Fibroblast of skin of left quadriceps (primary cell): ENCODE data around the gene CSNK2A3.

Source experiments
- DNase-seq, 2 experiments: peaks; one replicate each; pipeline ENCODE4 v3.0.0-alpha.2; 2013; ENCODE audit warnings: low read depth in 2 of 2

CSNK2A3 gene

DNA sequence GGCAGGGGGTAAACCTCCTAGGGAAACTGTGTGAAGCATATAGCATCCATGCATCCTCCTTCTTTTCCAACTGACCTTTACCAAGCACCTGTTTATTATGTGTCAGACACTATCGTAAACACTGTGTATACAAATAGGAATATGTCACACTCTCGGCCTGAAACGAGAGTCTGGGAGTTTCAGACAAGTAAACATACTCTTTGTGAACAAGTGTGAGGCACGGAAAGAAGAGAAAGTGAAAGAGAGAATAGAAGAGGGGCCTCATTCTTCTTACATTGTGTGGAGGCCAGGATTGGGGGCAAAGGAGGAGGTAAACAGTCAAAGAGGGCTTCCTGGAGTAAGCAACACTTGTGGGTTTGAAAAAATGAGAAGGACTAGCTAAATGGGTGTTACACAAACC, 16.4 kb downstream of the CSNK2A3 start:
- DNase-seq, result no peak

DNA sequence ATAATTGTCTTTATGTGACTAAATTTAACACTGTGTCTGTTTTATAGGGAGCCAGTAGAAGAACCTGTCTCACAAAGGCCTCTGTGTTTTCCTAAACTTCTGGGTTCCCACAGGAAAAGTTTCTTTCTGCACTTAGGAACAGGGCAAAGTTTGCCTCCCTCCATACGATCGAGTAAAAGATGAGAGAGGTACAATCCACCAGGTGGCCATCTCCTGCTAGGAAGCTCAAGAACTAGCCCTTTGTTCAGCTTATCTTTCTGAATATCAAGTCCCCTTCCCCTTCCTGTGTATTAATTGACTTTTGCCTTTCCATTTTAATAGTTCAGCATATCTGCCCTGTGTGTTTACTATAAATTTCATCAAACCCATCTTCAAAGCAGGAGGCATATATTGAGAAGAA, 18.0 kb downstream of the CSNK2A3 start:
- DNase-seq, result no peak

DNA sequence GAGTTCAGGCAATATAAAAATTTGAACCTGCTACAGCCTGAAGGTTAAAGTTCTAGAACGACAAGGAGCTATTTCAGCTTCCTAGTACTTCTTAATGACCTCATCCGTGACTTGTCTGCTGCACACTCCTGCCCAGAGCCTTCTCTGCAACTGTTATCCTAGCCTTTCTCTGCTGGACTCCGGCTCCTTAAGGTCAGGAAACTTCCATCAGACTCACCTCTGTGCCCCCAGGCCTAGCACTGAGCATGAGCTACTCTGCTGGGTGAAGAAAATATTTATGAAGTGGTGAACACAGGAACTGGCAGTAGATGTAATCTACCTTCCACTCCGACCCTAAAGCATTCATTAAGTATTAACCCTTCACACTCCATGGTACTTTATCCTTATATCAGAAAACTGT, 18.4 kb downstream of the CSNK2A3 start:
- DNase-seq, result no peak

DNA sequence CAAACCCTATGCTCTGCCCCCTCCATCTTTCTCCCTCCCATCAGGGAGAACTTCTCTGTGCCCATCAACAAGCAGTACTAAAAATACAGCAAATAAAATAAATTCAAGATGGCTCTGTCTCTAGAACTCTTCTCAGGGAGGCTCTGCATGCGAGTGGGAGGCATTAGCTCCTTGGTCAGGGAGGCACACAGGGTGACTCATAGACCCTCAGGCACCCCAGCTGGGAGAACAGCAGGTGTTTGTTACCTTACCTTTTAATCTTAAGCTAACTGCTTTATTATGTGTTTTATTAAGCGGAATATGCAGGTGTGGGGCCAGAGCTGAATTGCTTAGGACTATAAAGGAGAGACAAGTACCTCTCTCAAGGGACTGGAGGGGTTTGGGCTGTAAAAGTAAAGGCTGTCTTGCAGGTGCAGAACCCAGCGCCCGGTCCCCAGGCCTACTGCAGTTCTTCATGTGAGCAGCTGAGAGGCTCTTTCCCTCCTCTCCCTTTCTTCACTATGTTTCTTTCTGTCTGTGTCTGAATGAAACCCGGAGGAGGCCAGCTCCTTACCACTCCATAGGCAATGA, 20.8 kb downstream of the CSNK2A3 start:
- DNase-seq, result no peak

DNA sequence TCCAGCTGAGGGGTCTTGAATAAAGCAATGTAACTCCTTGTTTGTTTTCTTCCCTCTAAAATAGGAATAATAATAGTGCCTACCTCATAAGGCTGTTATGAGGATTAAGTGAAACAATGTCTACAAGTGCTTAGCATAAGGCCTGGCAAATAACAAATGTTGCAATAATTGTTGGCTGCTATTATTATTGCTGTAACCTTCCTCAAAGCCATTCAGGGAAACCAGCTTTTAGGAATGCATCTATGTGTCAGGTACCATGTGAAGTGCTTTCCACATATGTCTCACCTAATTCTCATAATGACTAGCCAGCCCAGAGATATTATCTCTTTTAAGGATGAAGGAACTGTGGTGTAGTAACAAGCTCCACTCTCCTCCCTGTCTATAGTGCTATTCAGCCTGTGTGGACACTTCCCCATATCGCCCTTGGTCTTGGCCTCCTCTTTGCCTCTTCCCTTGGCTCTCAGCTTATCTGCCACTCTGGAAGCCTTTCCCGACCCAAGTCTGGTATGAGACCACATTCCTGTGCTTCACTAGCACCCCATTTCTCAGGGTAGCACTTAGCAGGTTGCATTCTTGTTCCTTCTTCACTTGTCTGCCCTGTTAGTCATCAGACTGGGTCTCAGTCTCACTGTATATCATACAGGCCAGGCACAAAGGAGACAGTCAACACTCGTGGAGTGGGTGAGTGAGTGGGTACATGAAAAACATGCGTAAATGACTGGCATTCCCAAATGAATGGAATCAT, 23.8 kb downstream of the CSNK2A3 start:
- no peak for DNase-seq

DNA sequence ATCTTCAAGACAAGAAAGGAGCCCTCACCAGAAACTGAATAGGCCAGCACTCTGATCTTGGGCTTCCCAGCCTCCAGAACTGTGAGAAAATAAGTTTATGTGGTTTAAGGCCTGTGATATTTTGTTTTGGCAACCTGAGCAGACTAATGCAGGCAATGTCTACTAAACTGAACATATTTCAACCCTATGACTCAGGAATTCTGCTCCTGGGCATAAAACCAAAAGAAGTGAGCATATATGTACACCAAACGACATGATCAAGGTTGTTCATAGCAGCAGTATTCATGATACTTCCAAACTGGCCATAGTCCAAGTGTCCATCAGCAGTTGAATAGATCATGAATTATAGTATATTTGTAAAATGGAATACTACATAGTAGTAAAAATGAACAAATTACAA, 29.0 kb downstream of the CSNK2A3 start:
- DNase-seq, result no peak

DNA sequence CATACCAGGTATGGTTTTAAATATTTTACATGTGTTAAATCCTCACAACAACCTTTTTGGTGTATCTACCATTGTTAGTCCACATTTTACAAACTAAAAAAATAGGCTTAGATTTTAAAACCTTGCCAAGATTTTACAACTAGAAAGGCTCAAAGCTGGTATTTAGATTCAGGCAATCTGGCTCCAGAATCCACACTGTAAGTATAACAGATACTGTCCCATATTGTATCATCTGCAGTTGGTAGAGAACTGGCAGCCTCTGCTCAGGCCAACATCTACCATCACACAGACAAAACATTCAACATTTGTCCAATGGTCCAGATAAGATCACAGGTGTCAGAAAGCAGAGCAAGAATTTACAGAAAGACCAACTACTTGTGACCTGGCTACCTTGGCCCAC, 30.9 kb downstream of the CSNK2A3 start:
- no peak for DNase-seq

DNA sequence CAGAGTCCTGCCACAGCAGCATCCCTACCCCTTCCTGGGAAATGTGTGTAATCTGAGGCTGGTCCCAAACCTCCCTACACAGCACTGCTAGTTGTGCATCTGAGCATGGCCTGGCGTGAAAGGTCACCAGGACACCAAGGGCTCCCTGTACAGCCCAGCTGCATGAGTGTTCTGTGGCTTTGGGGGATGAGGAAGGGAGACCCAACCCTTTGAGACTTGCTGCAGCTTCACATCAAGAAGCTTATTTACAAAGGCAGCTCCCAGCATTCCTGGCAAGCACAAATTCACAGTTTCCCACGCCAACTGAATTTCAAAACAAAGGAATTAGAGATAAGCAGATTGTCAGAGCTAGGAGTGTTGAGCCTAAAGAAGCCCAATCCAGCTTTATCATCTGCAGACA, 32.2 kb downstream of the CSNK2A3 start:
- no peak for DNase-seq

DNA sequence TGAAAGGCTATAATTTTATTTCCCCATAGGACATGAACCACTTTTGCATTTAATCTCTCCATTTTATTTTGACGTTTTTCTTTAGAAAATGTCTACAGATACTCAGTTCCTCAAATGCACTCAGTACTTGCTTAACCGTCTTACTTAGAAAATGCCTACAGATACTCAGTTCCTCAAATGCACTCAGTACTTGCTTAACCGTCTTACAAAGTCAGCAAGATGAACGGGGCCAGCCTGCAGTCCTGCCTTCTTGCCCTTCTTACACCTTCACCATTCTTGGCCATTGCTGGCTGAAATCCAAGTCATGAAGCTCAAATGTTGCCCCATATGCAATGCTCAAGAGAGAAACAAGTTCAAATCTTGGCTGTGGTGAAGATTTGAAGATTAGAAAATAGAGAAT, 34.1 kb downstream of the CSNK2A3 start:
- no peak for DNase-seq

DNA sequence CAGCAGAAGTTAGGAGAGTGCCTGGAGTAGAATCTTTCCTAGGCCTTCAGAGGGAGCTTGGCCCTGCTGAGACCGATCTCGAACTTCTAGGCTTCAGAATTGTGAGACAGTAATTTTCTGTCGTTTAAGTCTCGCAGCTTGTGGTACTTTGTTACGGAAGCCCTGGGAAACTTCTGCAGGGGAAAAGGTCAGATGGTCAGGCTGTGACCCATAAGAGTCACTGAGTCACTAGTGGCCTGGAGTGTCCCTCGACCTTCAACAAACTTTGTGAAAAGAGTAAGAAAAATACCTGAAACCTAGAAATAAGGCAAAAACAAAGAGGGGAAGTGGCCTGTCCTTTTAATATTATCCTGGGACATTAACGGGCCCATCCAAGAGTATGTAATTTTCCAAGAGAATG, 34.6 kb downstream of the CSNK2A3 start:
- DNase-seq, result no peak

DNA sequence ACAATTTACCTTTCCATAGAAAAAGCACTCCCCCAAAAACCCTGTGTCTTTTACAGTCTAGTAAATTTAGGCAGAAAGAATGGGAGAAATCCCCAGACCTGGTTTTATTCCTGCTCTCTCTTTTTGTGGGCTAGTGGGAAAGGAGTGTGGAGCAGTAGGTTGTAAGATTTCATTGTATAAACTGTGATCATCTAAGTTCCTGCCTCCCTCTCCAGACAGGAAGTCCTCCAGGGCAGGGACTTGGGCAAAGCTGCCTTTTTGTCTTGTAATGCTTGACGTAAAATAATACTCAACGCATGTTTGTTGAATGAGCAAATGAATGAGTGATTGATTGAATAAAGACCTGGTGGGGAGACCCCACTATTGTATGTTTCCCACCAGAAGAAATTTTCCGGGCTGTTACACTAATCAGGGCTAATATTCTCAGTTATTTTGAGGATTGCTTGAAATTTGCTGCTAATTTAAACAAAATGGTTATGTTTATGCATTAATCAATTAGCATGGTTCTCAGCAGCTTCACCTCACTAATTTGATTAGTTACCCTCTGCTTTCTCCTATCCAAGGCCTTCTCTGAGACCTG, 36.3 kb downstream of the CSNK2A3 start:
- DNase-seq, result no peak

DNA sequence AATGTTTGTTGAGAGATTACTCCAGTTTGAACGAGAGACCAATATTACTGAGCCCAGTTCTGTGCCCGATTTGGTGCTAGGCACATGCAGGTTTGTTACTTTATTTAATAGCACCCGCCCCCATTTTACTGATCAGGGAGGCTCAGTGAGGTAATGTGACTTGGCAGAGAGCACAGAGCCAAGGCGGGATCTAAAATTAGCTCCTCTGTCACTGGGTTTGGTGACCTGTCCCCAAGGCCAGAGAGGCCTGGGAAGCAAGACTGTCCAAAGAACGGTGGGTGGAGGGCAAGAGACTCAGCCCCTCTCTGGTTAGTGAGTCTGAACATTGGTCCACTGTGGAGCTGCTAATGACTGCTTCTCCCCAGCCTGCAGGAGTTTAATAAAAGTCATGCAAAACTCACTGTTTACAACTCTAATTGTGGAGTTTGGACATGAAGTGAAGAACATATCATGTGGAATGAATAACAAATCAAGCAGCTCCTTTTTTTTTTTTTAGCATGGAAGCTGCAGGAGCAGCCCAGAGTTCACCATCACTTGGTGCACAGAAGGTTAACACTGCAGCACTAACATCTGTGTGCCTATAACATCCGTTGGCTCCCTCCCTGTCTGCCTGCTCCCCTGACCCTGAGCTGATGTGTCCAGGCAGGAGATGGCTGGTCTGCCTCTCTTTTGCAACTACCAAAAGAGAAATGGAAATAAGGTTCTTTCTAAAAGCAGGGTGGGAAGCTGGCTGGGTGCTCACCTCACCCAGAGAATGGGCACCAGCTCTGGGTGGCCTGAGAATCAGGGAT, 39.0 kb downstream of the CSNK2A3 start:
- DNase-seq, result no peak

DNA sequence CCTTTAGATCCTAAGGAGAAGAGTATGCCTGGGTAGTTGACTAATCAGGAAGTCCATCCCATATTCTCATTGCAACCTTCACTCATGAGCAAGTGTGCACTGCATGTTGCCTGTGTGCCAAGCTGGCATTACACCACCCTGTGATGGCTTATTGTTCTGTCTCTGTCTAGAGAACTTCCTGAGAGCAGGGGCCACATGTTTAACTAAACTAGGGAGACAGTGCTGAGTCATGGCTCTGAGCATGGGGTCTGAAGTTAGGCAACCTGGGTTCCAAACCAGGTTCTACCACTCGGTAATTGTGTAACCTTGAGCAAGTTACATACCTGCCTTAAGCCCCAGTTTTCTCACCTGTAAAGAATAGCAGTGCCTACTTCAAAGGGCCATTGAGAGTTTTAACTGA, 39.6 kb downstream of the CSNK2A3 start:
- DNase-seq, result no peak

DNA sequence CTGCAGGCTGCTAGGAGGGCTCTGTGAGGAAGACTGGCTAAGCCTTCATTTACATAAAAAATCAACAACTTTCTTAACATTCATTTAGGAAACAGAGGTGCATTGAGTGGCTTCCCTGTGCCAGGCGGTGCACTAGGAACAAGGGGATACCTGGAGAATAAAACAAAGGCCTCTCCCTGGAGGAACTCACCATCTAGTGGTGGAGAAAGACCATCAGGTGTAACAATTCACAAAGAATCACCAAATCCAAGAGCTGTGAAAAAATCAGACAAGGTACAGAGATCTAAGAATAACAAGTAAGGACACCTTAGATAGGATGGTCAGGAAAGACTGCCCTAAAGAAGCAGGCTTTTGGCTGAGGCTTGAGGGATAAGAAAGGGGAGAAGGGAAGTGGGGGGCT, 40.3 kb downstream of the CSNK2A3 start:
- no peak for DNase-seq

DNA sequence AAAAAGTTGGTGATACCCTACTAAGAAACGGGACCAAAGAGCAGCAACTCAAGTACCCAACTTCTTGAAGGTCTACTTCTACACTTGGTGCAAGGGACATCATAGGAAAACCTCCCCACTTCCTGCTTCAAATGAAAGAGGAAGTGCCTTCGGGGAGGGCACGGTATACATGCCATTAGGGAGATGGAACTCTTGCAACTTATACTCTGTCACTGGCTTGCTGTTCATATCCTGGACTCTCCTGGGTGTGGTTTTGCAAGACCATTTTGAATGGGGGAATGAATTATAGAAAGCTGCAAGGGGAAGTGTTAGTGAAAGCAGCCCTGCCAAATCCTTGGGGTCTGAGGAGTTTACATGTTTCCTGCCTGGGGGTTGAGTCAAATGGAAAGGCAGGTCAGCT, 41.9 kb downstream of the CSNK2A3 start:
- DNase-seq, result no peak

DNA sequence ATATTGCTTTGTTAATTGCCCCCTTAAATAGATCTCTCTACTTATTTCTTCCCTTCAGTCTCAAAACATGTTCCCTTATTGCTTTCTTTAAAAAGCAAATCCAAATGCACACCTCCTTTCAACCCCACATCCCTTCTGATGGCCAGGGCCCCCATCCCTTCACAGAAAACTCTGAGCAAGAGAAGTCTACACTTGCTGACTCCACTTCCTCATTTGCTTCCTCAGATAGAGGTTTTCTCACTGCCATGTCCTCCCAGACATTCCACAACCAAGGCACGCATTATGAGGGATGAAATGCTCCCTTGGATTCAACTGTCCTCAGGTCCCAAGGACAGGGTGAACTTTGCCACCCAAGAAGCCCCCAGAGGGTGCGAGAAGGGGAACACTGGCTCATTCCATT, 43.1 kb downstream of the CSNK2A3 start:
- no peak for DNase-seq

DNA sequence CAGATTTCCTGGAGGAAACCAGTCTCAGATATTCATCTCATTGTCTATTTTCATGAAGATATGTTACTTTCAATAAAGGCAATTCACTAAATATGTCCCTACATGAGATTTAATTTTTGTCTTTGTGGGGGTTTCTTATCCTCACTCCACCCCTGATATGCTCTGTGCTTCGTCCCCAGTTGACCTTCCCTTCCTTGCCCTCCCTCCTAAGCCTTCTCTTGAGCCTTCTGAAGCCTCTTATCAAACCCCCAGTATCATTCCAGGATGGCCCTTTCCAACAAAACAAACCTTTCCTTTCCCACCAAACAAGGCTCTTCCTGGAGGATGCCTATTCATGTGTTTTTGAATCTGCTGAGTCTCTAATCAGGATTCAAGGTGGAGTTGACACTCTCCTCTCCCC, 44.8 kb downstream of the CSNK2A3 start:
- DNase-seq, result no peak

DNA sequence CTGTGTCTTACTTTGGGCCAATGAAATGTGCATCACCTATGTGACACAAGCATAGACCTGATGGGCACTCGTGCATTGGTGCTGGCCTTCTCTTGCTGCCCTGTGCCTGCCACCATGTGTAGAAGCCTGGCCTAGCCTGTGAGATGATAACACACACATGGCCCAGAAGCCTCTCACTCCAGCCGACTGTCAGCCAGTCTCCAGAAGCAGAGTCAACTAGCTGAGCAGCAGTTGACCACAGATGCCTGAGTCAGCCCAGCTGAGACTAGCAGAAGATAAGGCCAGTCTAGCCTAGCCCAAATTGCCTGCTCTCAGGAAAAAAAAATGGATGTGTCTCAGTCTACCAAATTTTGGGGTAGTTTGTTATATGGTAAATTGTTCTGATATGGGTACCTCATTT, 46.2 kb downstream of the CSNK2A3 start:
- DNase-seq, result no peak

DNA sequence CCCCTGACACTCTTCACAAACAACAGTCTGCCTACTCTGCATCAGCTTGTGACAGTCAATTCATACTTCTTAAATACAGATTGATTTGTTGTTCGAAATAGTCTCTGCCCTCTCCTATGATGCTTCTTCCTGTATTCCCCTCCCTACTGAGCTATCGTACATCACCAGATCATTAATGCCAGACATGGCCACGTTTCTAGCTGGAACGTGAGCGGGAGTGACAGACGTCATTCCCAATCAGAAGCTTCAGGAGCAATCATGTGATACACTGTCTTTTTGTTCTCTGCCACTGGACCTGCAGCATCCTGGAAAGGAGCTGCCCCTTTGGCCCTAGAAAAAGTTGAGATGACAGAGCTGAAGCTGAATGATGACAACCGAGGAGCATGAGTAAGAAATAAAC, 48.5 kb downstream of the CSNK2A3 start:
- DNase-seq, result no peak

DNA sequence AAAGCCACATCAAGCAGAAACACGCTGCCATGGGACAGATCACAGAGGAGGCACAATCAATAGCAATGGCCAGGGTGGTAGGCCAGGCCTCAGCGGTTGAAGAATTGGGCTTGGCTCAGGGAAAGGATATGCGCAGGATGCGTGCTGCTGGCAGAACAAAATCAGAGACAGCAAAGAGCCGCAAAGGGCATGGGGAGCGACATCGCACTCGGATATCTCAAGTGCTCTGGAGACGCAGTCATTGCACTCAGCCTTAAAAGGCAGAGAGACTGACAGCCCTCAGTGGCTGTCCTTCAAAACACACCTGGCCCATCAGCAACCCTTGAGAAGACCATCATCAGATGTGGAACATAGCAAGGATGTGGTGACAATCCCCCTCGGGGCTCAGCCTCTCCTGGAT, 50.5 kb downstream of the CSNK2A3 start:
- DNase-seq, result no peak
